B cell (primary cell): ENCODE results near the gene OR6B3.

Source experiments
- EZH2 ChIP-seq: IDR thresholded peaks from 2 replicates; pipeline ENCODE4 v1.6.1; 2012; ENCODE audit warnings: borderline replicate concordance, low read depth, mild to moderate bottlenecking, moderate library complexity, low read length; ENCODE audit not compliant: insufficient read depth, poor library complexity, severe bottlenecking
- TF ChIP-seq, protein P1 (sequence below): fragments of 200-600 bp; IDR thresholded peaks from one replicate; pipeline ENCODE4 v1.8.0; 2022; ENCODE audit warnings: antibody characterized with exemption, mild to moderate bottlenecking

DNA sequence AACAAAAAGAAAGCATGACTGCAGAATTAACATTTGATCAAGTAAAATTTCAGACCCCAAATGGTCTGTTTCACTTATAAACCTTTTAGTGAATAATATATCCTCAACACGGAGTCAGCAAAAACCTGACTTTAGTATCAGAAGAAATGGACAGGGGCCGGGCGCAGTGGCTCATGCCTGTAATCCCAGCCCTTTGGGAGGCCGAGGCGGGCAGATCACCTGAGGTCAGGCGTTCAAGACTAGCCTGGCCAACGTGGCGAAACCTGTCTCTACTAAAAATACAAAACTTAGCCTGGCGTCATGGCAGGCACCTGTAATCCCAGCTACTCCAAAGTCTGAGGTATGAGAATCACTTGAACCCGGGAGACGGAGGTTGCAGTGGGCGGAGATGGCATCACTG, 3.0 kb downstream of the OR6B3 start:
- TF ChIP-seq EZH2, result no peak
- TF ChIP-seq, protein P1, sequence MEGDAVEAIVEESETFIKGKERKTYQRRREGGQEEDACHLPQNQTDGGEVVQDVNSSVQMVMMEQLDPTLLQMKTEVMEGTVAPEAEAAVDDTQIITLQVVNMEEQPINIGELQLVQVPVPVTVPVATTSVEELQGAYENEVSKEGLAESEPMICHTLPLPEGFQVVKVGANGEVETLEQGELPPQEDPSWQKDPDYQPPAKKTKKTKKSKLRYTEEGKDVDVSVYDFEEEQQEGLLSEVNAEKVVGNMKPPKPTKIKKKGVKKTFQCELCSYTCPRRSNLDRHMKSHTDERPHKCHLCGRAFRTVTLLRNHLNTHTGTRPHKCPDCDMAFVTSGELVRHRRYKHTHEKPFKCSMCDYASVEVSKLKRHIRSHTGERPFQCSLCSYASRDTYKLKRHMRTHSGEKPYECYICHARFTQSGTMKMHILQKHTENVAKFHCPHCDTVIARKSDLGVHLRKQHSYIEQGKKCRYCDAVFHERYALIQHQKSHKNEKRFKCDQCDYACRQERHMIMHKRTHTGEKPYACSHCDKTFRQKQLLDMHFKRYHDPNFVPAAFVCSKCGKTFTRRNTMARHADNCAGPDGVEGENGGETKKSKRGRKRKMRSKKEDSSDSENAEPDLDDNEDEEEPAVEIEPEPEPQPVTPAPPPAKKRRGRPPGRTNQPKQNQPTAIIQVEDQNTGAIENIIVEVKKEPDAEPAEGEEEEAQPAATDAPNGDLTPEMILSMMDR, result no peak
